Eye (tissue), 1 donor: ENCODE results near the gene DLG4.
"Not testable (repeated sequence)": the region's sequence is repeated elsewhere in the genome, so short reads cannot be mapped to it uniquely, and the experiment has no call there.

Experiments used
- DNase-seq: peaks from one replicate; pipeline ENCODE4 v3.0.0-alpha.2; 2015

DLG4 gene

DNA sequence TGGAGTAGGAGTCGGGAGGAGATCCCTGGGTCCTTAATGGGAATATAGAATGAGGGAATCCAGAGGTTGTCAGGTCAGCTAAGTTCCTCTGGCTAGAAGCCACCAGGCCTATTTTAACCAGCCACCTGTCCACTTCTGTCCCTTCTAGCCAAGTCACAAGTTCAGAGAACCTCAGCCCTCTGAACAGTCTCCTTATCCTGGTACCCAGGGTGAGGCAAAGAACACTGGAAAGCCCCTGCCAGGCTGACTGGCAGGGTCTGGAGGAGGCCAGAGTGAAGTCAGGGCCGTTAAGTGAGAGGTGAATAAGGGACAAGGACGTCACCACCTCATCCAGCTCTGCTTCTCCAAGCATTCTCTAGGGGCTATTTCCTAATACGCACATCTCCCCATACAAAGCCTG lies 29.2 kb upstream of the DLG4 start:
- DNase-seq: no peak

GRCh38 chr17:7246779-7247178 lies 27.1 kb upstream of the DLG4 start:
- no peak for DNase-seq

- not testable (repeated sequence) for DNase-seq
These were observed 24.2 kb upstream of the DLG4 start for GRCh38 chr17:7243838-7244237.

GRCh38 chr17:7243453-7243729 lies 23.8 kb upstream of the DLG4 start:
- DNase-seq: no peak

DNA sequence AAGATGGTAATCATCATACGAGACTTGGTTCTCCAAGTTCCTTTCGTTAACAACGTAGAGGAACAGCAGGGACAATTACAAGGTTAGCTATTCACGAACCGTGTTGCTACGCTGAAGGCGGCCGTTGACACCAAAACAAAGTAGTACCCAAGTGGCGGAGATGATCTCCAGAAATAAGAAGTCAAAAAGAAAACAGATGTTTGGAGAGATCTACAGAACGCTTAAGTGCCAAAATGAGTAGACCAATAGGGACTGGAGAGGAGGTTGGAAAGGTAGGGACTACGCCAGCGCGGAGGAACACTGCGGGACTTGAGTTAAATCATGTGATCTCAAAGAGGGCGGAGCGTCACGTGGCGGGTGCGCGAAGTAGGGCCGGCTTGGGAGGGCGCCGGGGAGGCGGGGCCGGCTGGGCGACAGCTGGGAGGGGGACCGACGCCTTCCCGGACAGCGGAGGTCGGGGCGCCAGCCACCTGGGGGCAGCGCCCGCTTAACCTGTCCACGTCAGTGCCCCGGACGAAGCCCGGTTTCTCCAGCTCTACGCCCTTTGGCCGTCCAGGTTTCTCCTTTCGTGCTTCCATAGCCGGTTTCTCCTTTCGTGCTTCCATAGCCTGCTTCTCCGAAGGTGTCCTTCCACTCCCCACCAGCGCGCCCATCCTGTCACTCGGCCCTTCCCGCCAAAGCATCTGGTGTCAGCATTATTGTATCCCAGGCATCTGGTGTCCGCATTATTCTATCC lies 23.2 kb upstream of the DLG4 start:
- DNase-seq: peak; percentile 99

- peak; percentile 99 for DNase-seq
These were observed 22.4 kb upstream of the DLG4 start, which contains the start of gene GABARAP for GRCh38 chr17:7241783-7242716. TSS of gene GABARAP (minus strand) at chr17:7242449. CDS start at chr17:7242330, 119 bp downstream.

GRCh38 chr17:7241090-7241733 lies 21.6 kb upstream of the DLG4 start:
- DNase-seq: no peak

DNA sequence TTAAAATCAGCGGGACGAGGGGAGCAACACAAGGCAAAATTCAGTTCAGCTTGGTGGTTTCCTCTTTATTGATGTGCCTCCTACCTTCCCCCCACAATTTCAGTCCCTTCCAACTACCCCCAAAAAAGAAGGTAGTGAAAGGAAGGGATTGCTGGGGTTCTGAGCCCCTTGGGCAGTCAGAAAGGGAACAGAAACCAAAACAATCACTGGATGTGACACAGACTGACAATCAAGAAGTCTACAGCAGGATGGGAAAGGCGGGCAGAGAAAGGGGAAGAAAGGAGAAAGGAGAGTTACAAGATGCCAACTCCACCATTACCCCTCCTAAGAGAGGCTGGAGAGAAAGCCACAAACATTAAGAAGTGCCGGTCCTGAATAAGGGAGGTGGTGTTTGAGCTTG lies 20.7 kb upstream of the DLG4 start:
- no peak for DNase-seq

DNA sequence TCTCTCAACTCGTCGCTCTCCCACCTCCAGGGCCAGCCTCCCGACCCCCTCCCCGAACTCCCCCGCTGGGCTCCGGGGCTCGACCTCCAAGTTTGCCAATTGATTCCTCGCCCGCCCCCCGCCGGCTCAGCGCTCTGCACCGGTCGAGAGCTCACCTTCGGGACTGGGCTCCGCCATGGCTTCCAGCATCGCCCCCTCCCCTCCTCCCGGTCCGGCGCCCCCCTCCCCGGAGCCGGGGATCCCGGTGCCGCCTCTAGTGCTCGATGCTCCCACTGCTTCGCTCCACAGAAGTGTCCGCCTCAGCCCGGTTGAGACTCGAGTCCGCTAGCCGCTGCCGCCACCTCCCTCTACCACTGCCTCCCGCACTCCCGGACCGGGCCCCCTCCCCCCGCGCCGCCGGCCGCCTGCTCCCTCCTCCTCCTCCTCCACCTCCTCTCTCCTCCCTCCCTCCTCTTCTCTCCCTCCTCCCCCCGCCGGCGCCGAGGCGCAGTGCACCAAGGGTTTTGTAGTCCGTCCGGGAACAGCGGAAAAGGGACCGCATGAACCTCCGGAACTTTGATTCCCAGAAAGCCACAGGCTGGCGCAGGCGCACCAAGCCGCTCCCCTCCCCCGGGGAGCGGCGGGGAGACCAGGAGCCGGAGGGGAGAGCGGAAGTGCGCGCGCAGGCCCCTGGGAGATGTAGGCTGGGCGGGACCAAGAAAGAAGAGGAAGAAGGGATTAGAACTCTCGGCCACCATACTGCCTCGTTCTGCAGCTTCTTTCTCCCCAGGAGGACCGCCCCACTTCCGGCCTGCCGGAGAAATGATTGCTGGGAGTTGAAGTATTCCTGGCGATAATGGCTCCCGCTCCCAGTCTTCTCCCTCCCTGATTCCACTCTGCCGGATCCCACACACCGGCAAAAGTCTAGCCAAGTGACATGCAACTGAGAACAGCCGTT lies 19.7 kb upstream of the DLG4 start, which contains the start of gene PHF23:
Gene PHF23, minus strand, starts transcription at position 367 of the 937 bp plus-strand sequence. Its CDS starts 178 bp downstream, at position 189.
- peak; percentile 100 for DNase-seq

GRCh38 chr17:7238420-7239090 lies 18.9 kb upstream of the DLG4 start:
- DNase-seq: peak; percentile 35

DNA sequence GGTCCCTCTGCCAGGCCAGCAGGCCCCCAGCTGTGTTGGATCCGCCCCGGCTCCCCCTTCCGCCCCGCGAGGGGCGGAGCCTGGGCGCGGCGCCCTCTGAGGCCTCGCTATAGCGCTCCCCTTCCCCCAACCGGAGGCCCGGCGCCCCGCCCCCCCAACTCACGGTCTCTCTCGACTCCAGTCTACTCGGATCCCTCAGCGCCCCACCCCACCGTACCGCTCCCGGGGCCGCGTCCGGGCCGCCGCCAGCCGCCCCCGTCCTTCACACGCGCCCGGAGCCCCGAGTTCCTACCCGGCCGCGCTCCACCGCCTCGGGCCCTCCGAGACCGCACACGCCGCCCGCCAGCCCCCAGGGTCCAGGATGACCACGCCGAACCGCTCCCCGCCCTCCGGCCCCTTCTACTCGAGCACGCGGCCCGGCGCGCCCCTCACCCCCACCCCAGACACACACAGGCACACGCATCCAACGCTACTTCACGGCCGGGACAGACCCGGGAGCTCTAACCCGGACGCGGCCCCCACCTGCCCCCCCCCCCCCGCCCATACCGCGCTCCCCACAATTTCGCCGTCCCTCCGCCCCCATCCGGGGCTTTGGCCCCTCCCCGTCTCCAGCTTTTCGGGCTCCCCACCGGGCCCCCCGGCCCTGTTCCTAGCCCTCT lies 18.3 kb upstream of the DLG4 start:
- peak; percentile 84 for DNase-seq

GRCh38 chr17:7237266-7237760 lies 17.7 kb upstream of the DLG4 start:
- DNase-seq: no peak

DNA sequence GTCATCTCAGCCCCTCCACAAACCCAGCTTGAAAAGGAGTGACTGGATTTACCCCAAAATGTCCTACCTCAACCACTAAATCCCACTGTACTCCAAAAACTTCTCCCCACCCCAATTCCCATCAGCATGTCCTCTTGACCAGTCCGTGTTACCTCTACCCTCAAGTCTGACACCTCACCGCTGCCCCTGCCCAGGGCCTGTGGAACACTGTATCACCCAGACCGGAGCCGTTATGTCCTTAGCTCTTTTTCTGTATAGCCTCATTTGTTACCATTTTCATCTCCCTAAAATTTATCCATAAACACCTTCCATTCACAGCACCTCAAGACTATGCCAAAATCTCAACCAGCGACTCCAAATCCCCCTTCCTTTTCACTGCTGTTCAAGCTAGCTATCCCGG lies 17.2 kb upstream of the DLG4 start:
- no peak for DNase-seq

DNA sequence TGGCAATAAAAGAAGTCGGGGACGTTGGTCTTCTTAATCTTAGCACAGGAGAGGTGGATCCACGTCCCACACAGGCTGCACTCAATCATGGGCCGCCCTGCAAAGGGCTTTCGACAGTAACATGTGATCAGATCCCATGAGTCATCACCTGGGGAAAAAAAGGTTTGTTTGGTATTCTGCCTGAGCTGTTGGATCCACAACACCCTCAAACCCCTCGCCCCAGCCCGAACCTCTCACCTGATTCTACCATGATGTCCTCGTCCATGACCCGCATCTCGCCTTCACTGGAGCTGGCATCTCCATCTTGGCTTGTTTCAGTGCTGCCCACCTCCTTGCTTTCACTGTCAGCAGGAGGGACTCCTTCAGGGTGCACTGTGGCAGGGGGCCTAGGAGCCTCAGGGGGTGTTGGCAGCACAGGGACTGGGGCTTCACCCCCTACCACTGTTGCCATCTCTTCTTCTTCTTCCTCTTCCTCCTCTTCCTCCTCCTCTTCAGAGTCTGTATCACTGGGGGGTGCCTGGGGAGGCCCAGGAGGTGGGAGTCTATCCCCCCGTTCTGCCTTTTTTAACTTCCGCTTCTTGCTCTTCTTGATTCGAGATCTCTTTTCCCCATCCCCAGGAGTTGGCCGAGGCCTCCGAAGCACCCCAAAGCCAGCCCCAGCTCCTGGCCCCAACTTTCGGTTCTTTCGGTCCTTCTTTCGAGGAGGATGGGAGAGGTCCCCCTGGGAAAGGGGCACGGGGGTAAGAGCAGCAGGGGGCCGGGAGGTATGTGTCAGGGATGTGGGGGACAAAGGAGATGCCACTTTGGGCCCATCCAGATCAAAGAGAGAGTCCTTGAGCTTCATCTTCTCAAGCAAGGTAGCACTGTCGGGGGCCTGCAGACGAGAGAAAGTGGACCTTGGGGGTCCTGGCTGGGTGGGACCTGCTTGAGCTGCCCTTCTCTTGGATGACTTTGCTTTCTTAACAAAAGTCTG lies 16.3 kb upstream of the DLG4 start:
- DNase-seq: no peak

GRCh38 chr17:7234083-7234951 lies 14.7 kb upstream of the DLG4 start, which contains the start of gene DVL2:
TSS of gene DVL2 (minus strand) at chr17:7234517. CDS start at chr17:7234262, 255 bp downstream.
- peak; percentile 97 for DNase-seq

DNA sequence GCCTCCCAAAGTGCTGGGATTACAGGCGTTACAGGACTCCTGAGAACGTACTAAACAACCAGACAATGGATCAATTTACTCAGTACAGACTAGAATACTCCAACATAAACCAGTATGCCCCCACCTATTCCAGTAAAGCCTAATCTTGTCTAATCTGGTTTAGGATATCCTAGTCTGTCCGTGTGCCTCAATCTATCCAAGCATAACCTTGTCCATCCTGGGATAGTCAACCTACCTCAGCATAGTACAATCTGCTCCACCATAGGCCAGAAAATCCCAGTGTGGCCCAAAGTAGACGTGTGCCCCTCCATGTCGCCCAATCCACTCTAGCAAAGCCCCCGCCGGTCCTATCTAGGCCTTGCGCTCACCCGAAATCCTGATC lies 14.1 kb upstream of the DLG4 start:
- DNase-seq: no peak

- DNase-seq: no peak
These were observed 12.5 kb upstream of the DLG4 start for GRCh38 chr17:7232114-7232513.

DNA sequence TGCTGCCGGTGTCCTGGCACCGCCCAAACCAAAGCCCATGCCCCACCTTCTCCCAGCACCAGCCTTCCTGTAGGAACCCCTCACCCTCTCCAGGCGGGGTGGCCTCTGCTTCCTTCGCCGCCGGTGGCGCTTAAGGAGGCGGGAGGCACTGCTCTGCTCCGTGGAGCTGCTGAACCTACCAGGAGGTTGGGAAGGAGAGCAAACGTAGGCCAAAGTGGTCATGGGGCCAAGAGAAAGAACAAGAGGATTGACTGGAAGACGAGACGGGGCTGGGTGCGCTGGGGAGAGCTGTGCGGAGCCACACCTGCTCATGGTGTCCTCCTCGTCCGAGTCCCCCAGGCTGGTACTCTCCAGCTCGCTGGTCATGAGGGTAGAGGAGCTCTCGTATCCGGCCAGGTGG lies 9.9 kb upstream of the DLG4 start:
- DNase-seq: no peak

DNA sequence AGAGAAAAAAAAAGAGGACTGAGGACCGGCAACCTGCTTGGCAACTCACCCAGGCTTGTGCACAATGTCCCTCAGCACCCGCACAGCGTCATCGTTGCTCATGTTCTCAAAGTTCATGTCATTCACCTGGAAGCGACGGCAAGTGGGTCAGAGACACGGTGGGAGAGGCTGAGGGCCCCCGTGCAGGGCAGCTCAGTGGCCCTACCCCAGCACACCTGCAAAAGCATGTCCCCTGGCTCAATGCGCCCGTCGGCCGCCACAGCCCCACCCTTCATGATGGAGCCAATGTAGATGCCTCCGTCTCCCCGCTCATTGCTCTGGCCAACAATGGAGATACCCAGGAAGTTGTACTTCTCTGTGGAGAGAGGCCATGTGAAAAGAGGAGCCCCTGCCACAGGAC lies 9.3 kb upstream of the DLG4 start:
- no peak for DNase-seq
